ENCODE measurements around the gene RPS26. TPM values are rescaled to one million over a fixed set of nuclear protein-coding genes. Genes with fewer than 3 reads are reported as not detected.

RPS26 gene
- total and polyA plus RNA-seq, 2 of the 13 experiments (the other 11 are each of a cell fraction or from before 2014, with no cell fraction given) = 150 to 421 TPM

DNA sequence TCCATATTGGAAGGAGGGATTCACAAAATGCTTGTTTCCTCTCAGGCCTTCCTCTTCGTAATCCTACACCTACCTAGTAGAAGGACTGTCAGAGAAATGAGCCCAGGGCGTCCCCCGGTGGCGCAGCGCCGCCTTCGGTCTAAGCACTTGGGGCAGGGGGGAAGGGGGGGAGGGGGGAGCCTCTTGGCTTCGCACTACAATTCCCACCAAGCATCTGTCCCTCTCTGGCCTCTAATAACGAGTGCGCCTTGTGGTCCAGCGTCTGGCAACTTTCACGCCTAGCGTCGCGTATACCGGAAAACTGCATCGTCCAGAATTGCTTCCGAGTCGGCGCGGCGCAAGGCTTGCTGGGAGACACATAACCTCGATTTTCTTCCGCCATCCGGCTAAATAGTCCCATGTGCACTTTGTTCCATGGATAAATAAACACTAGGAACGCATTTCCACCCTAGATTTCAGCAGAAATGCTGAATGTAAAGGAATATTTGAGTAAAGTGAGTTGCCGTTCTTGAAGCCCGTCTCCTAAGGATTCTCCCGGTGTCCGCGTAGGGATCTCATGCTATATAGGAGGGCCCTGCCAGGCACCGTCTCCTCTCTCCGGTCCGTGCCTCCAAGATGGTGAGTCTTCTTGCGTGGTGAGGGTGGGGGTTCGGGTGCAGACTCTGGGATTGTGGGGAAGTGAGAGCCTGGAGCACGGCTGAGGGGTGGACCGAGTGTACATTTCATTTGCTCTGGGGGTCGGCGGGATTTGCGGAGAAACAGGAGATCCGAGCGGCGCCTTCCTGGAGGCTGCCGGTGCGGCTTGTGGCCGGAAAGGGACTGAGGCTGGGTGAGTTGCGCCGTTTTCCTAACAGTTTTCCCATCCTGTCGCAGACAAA, at the start of gene RPS26 (continued):
- TF ChIP-seq, protein P1, sequence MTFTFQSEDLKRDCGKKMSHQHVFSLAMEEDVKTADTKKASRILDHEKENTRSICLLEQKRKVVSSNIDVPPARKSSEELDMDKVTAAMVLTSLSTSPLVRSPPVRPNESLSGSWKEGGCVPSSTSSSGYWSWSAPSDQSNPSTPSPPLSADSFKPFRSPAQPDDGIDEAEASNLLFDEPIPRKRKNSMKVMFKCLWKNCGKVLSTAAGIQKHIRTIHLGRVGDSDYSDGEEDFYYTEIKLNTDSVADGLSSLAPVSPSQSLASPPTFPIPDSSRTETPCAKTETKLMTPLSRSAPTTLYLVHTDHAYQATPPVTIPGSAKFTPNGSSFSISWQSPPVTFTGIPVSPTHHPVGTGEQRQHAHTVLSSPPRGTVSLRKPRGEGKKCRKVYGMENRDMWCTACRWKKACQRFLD (CRISPR knock-in tag; IDR thresholded peaks at IDR 0.05; ENCODE audit: borderline replicate concordance) = peak; percentile 72; the same call in 1 of the 2 replicates
- TF ChIP-seq ZNF510 (CRISPR knock-in tag; IDR thresholded peaks at IDR 0.05; ENCODE audit: low read depth) = peak; percentile 78; the same call in 1 of the 2 replicates
- no peak for TF ChIP-seq CHD4 (IDR thresholded peaks at IDR 0.05; ENCODE audit: borderline replicate concordance, low read length)
- TF ChIP-seq HDAC2 (CRISPR knock-in tag; IDR thresholded peaks at IDR 0.05) = peak; percentile 57; the same call in 1 of the 2 replicates
- TF ChIP-seq ZNF446 (CRISPR knock-in tag; IDR thresholded peaks at IDR 0.05) = 0 out of 2 replicates have a peak, but pooled peaks have one; percentile 66
- no peak for TF ChIP-seq ZNF850 (CRISPR knock-in tag; conservative IDR thresholded peaks at IDR 0.05)
- peak; percentile 38 for TF ChIP-seq CBX1 (IDR thresholded peaks at IDR 0.05; ENCODE audit: low read depth)
- no peak for TF ChIP-seq PAWR (CRISPR knock-in tag; IDR thresholded peaks at IDR 0.05; ENCODE audit: borderline replicate concordance)
- TF ChIP-seq, protein P2, sequence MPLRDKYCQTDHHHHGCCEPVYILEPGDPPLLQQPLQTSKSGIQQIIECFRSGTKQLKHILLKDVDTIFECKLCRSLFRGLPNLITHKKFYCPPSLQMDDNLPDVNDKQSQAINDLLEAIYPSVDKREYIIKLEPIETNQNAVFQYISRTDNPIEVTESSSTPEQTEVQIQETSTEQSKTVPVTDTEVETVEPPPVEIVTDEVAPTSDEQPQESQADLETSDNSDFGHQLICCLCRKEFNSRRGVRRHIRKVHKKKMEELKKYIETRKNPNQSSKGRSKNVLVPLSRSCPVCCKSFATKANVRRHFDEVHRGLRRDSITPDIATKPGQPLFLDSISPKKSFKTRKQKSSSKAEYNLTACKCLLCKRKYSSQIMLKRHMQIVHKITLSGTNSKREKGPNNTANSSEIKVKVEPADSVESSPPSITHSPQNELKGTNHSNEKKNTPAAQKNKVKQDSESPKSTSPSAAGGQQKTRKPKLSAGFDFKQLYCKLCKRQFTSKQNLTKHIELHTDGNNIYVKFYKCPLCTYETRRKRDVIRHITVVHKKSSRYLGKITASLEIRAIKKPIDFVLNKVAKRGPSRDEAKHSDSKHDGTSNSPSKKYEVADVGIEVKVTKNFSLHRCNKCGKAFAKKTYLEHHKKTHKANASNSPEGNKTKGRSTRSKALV (CRISPR knock-in tag; IDR thresholded peaks at IDR 0.05) = peak; percentile 54; the same call in 1 of the 2 replicates
- peak; percentile 26; the same call in 1 of the 2 replicates for TF ChIP-seq FOXO1 (CRISPR knock-in tag; IDR thresholded peaks at IDR 0.05)
- peak; percentile 88; the same call in 1 of the 2 replicates for TF ChIP-seq ZNF720 (CRISPR knock-in tag; IDR thresholded peaks at IDR 0.05)
- TF ChIP-seq, protein P3, sequence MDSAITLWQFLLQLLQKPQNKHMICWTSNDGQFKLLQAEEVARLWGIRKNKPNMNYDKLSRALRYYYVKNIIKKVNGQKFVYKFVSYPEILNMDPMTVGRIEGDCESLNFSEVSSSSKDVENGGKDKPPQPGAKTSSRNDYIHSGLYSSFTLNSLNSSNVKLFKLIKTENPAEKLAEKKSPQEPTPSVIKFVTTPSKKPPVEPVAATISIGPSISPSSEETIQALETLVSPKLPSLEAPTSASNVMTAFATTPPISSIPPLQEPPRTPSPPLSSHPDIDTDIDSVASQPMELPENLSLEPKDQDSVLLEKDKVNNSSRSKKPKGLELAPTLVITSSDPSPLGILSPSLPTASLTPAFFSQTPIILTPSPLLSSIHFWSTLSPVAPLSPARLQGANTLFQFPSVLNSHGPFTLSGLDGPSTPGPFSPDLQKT (CRISPR knock-in tag; IDR thresholded peaks at IDR 0.05; ENCODE audit: borderline replicate concordance) = 0 out of 2 replicates have a peak, but pooled peaks have one; percentile 74
- peak; percentile 22; the same call in 1 of the 2 replicates for TF ChIP-seq NFIC (IDR thresholded peaks at IDR 0.05; ENCODE audit: low read length)
- TF ChIP-seq NKX3-1 (CRISPR knock-in tag; IDR thresholded peaks at IDR 0.05) = peak; percentile 89
- TF ChIP-seq ZNF772 (CRISPR knock-in tag; IDR thresholded peaks at IDR 0.05) = peak; percentile 82
- TF ChIP-seq SP4 (CRISPR knock-in tag; IDR thresholded peaks at IDR 0.05) = peak; percentile 60; the same call in 1 of the 2 replicates
- TF ChIP-seq HOXA9 (CRISPR knock-in tag; IDR thresholded peaks at IDR 0.05; ENCODE audit: borderline replicate concordance) = 0 out of 2 replicates have a peak, but pooled peaks have one; percentile 22
- peak; percentile 82 for TF ChIP-seq KMT2A (CRISPR knock-in tag; IDR thresholded peaks at IDR 0.05)
- peak; percentile 77; the same call in 1 of the 2 replicates for TF ChIP-seq BORCS8-MEF2B (CRISPR knock-in tag; IDR thresholded peaks at IDR 0.05)
- TF ChIP-seq, protein P4, sequence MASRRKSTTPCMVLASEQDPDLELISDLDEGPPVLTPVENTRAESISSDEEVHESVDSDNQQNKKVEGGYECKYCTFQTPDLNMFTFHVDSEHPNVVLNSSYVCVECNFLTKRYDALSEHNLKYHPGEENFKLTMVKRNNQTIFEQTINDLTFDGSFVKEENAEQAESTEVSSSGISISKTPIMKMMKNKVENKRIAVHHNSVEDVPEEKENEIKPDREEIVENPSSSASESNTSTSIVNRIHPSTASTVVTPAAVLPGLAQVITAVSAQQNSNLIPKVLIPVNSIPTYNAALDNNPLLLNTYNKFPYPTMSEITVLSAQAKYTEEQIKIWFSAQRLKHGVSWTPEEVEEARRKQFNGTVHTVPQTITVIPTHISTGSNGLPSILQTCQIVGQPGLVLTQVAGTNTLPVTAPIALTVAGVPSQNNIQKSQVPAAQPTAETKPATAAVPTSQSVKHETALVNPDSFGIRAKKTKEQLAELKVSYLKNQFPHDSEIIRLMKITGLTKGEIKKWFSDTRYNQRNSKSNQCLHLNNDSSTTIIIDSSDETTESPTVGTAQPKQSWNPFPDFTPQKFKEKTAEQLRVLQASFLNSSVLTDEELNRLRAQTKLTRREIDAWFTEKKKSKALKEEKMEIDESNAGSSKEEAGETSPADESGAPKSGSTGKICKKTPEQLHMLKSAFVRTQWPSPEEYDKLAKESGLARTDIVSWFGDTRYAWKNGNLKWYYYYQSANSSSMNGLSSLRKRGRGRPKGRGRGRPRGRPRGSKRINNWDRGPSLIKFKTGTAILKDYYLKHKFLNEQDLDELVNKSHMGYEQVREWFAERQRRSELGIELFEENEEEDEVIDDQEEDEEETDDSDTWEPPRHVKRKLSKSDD (CRISPR knock-in tag; IDR thresholded peaks at IDR 0.05; ENCODE audit: low read depth) = no peak
- no peak for TF ChIP-seq ZNF549 (CRISPR knock-in tag; IDR thresholded peaks at IDR 0.05)
- peak; percentile 23 for TF ChIP-seq ZNF205 (CRISPR knock-in tag; IDR thresholded peaks at IDR 0.05)
- TF ChIP-seq ZNF550 (CRISPR knock-in tag; IDR thresholded peaks at IDR 0.05; ENCODE audit: borderline replicate concordance) = peak; percentile 58; the same call in 1 of the 2 replicates
